HEK293 (cell line): Measurements from ENCODE around the gene FCGR3A.

Experiments used
- GLI2 ChIP-seq: fragments of 450-650 bp; formaldehyde crosslinking; IDR thresholded peaks from 2 replicates; pipeline ENCODE4; 2017; ENCODE audit warnings: missing biosample characterization, missing genetic modification characterization, low read depth, borderline replicate concordance
- HOXC10 ChIP-seq: sonication (generic); formaldehyde crosslinking; IDR thresholded peaks from 2 replicates; pipeline ENCODE4 v1.8.1; 2023; ENCODE audit warnings: mild to moderate bottlenecking, missing genetic modification reagents
- KLF1 ChIP-seq: fragments of 450-650 bp; formaldehyde crosslinking; IDR thresholded peaks from 2 replicates; pipeline ENCODE4 v1.5.1; 2016; ENCODE audit warnings: missing biosample characterization, missing genetic modification characterization
- KLF7 ChIP-seq: fragments of 450-650 bp; formaldehyde crosslinking; IDR thresholded peaks from 2 replicates; pipeline ENCODE4 v1.5.1; 2016; ENCODE audit warnings: missing biosample characterization, missing genetic modification characterization, borderline replicate concordance
- PRDM1 ChIP-seq: fragments of 450-650 bp; formaldehyde crosslinking; IDR thresholded peaks from 2 replicates; pipeline ENCODE4; 2016; ENCODE audit warnings: missing biosample characterization, missing genetic modification characterization
- SETDB1 ChIP-seq: IDR thresholded peaks from one replicate; pipeline ENCODE4 v1.6.1; 2017; ENCODE audit warnings: mild to moderate bottlenecking, low read length, moderate library complexity, mixed read lengths; ENCODE audit not compliant: insufficient read length
- SP2 ChIP-seq: fragments of 450-650 bp; formaldehyde crosslinking; IDR thresholded peaks from 2 replicates; pipeline ENCODE4 v1.5.1; 2016; ENCODE audit warnings: missing biosample characterization, missing genetic modification characterization
- SP3 ChIP-seq: fragments of 450-650 bp; formaldehyde crosslinking; IDR thresholded peaks from 2 replicates; pipeline ENCODE4 v1.5.1; 2016; ENCODE audit warnings: missing biosample characterization, missing genetic modification characterization
- ZBTB21 ChIP-seq: fragments of 450-650 bp; formaldehyde crosslinking; IDR thresholded peaks from 2 replicates; pipeline ENCODE4 v1.5.1; 2017; ENCODE audit warnings: missing biosample characterization, missing genetic modification characterization
- ZBTB7A ChIP-seq: fragments of 450-650 bp; formaldehyde crosslinking; IDR thresholded peaks from 2 replicates; pipeline ENCODE4 v1.5.1; 2016; ENCODE audit warnings: low read depth, missing biosample characterization, missing genetic modification characterization
- ZFP41 ChIP-seq: fragments of 450-650 bp; formaldehyde crosslinking; IDR thresholded peaks from 2 replicates; pipeline ENCODE4 v1.5.1; 2016; ENCODE audit warnings: missing biosample characterization, missing genetic modification characterization, borderline replicate concordance
- ZNF121 ChIP-seq: fragments of 450-650 bp; formaldehyde crosslinking; IDR thresholded peaks from 2 replicates; pipeline ENCODE4 v1.5.1; 2016; ENCODE audit warnings: missing biosample characterization, missing genetic modification characterization
- ZNF175 ChIP-seq: fragments of 450-650 bp; formaldehyde crosslinking; IDR thresholded peaks from 2 replicates; pipeline ENCODE4 v1.5.1; 2016; ENCODE audit warnings: missing biosample characterization, missing genetic modification characterization
- ZNF248 ChIP-seq: fragments of 450-650 bp; formaldehyde crosslinking; IDR thresholded peaks from 2 replicates; pipeline ENCODE4 v1.5.1; 2017; ENCODE audit warnings: missing biosample characterization, missing genetic modification characterization
- ZNF274 ChIP-seq, 2 experiments: fragments of 200-500 bp in 1 of 2; fragments of 450-650 bp in 1 of 2; sonication (Bioruptor generic) in 1 of 2; formaldehyde crosslinking in 1 of 2; IDR thresholded peaks; 2 replicates each; pipeline versions ENCODE4 v1.5.1 to v1.6.1; 2014 to 2016; ENCODE audit warnings: borderline replicate concordance in 1 of 2, inconsistent platforms in 1 of 2, low read length in 1 of 2, missing biosample characterization in 1 of 2, missing genetic modification characterization in 1 of 2
- ZNF324 ChIP-seq: fragments of 450-650 bp; formaldehyde crosslinking; IDR thresholded peaks from 2 replicates; pipeline ENCODE4 v1.5.1; 2016; ENCODE audit warnings: missing biosample characterization, missing genetic modification characterization
- ZNF560 ChIP-seq: fragments of 450-650 bp; formaldehyde crosslinking; IDR thresholded peaks from 2 replicates; pipeline ENCODE4 v1.5.1; 2017; ENCODE audit warnings: missing biosample characterization, missing genetic modification characterization, borderline replicate concordance
- ZNF585B ChIP-seq: fragments of 450-650 bp; formaldehyde crosslinking; IDR thresholded peaks from 2 replicates; pipeline ENCODE4 v1.5.1; 2016; ENCODE audit warnings: missing biosample characterization, missing genetic modification characterization
- ZNF596 ChIP-seq: fragments of 450-650 bp; IDR thresholded peaks from 2 replicates; pipeline ENCODE4 v1.5.0; 2018; ENCODE audit warnings: missing biosample characterization, mild to moderate bottlenecking, missing genetic modification characterization, moderate library complexity
- ZNF670 ChIP-seq: fragments of 450-650 bp; formaldehyde crosslinking; IDR thresholded peaks from 2 replicates; pipeline ENCODE4 v1.5.1; 2016; ENCODE audit warnings: missing biosample characterization, missing genetic modification characterization, low read depth
- ZNF747 ChIP-seq: fragments of 450-650 bp; formaldehyde crosslinking; IDR thresholded peaks from 2 replicates; pipeline ENCODE4 v1.5.1; 2016; ENCODE audit warnings: missing biosample characterization, missing genetic modification characterization
- TF ChIP-seq, protein P1 (sequence below): fragments of 450-650 bp; formaldehyde crosslinking; IDR thresholded peaks from 2 replicates; pipeline ENCODE4 v1.5.1; 2016; ENCODE audit warnings: missing biosample characterization, missing genetic modification characterization
- TF ChIP-seq, protein P2 (sequence below): IDR thresholded peaks from 2 replicates; pipeline ENCODE4 v1.6.1; 2011; ENCODE audit warnings: mild to moderate bottlenecking, low read depth, low read length, borderline replicate concordance
- TF ChIP-seq, protein P3 (sequence below): fragments of 450-650 bp; IDR thresholded peaks from 2 replicates; pipeline ENCODE4 v1.5.1; 2018; ENCODE audit warnings: missing biosample characterization, missing genetic modification characterization
- TF ChIP-seq, protein P4 (sequence below): fragments of 450-650 bp; formaldehyde crosslinking; conservative IDR thresholded peaks from 2 replicates; pipeline ENCODE4 v1.5.1; 2016; ENCODE audit warnings: low read depth, missing biosample characterization, missing genetic modification characterization

Gene FCGR3A

DNA sequence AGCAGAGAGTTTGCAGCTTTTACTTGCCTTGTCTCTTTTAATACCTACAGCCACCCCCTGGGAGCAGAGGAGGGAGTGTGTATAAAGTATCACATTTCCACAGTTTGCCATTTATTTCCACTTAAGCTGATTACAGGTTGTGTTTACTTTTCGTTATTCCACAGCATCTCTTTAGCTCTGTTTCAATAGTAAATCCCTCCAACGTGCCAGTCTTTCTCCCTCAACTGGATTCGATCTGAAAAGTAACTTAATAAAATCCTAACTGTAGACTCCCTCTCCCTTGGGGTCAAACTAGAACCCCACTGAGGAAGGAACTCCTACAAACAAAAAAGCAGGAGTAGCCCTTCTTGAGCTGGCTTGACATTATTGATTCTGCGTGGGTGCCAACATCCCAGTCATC lies 47.4 kb downstream of the FCGR3A start (continued):
- TF ChIP-seq, protein P1, sequence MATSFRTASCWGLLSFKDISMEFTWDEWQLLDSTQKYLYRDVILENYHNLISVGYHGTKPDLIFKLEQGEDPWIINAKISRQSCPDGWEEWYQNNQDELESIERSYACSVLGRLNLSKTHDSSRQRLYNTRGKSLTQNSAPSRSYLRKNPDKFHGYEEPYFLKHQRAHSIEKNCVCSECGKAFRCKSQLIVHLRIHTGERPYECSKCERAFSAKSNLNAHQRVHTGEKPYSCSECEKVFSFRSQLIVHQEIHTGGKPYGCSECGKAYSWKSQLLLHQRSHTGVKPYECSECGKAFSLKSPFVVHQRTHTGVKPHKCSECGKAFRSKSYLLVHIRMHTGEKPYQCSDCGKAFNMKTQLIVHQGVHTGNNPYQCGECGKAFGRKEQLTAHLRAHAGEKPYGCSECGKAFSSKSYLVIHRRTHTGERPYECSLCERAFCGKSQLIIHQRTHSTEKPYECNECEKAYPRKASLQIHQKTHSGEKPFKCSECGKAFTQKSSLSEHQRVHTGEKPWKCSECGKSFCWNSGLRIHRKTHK (tag by site-specific recombination) = no peak
- TF ChIP-seq KLF7 (tag by site-specific recombination) (no peak), ZNF585B (tag by site-specific recombination) (no peak), ZNF274 (IDR thresholded peaks at IDR 0.05; ENCODE audit: low read length) (no peak), ZNF274 (tag by site-specific recombination; IDR thresholded peaks at IDR 0.05; ENCODE audit: borderline replicate concordance) (no peak), SETDB1 (no peak), ZNF121 (tag by site-specific recombination) (no peak), ZNF324 (tag by site-specific recombination) (no peak), PRDM1 (tag by site-specific recombination) (no peak), ZNF248 (no peak), ZNF747 (tag by site-specific recombination) (no peak), ZBTB21 (tag by site-specific recombination) (no peak), GLI2 (tag by site-specific recombination) (no peak), ZNF175 (tag by site-specific recombination) (no peak), ZNF596 (tag by site-specific recombination) (peak; percentile 44; the same call in 1 of the 2 replicates), SP3 (0 out of 2 replicates have a peak, but pooled peaks have one; percentile 13), ZBTB7A (tag by site-specific recombination) (no peak), HOXC10 (CRISPR knock-in tag) (no peak), KLF1 (peak; percentile 55; the same call in 1 of the 2 replicates), ZFP41 (tag by site-specific recombination) (no peak), SP2 (tag by site-specific recombination) (no peak), ZNF670 (no peak), ZNF560 (tag by site-specific recombination) (no peak)
- TF ChIP-seq, protein P2, sequence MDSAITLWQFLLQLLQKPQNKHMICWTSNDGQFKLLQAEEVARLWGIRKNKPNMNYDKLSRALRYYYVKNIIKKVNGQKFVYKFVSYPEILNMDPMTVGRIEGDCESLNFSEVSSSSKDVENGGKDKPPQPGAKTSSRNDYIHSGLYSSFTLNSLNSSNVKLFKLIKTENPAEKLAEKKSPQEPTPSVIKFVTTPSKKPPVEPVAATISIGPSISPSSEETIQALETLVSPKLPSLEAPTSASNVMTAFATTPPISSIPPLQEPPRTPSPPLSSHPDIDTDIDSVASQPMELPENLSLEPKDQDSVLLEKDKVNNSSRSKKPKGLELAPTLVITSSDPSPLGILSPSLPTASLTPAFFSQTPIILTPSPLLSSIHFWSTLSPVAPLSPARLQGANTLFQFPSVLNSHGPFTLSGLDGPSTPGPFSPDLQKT = no peak
- TF ChIP-seq, protein P3, sequence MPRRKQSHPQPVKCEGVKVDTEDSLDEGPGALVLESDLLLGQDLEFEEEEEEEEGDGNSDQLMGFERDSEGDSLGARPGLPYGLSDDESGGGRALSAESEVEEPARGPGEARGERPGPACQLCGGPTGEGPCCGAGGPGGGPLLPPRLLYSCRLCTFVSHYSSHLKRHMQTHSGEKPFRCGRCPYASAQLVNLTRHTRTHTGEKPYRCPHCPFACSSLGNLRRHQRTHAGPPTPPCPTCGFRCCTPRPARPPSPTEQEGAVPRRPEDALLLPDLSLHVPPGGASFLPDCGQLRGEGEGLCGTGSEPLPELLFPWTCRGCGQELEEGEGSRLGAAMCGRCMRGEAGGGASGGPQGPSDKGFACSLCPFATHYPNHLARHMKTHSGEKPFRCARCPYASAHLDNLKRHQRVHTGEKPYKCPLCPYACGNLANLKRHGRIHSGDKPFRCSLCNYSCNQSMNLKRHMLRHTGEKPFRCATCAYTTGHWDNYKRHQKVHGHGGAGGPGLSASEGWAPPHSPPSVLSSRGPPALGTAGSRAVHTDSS (tag by site-specific recombination) = 0 out of 2 replicates have a peak, but pooled peaks have one; percentile 21
- TF ChIP-seq, protein P4, sequence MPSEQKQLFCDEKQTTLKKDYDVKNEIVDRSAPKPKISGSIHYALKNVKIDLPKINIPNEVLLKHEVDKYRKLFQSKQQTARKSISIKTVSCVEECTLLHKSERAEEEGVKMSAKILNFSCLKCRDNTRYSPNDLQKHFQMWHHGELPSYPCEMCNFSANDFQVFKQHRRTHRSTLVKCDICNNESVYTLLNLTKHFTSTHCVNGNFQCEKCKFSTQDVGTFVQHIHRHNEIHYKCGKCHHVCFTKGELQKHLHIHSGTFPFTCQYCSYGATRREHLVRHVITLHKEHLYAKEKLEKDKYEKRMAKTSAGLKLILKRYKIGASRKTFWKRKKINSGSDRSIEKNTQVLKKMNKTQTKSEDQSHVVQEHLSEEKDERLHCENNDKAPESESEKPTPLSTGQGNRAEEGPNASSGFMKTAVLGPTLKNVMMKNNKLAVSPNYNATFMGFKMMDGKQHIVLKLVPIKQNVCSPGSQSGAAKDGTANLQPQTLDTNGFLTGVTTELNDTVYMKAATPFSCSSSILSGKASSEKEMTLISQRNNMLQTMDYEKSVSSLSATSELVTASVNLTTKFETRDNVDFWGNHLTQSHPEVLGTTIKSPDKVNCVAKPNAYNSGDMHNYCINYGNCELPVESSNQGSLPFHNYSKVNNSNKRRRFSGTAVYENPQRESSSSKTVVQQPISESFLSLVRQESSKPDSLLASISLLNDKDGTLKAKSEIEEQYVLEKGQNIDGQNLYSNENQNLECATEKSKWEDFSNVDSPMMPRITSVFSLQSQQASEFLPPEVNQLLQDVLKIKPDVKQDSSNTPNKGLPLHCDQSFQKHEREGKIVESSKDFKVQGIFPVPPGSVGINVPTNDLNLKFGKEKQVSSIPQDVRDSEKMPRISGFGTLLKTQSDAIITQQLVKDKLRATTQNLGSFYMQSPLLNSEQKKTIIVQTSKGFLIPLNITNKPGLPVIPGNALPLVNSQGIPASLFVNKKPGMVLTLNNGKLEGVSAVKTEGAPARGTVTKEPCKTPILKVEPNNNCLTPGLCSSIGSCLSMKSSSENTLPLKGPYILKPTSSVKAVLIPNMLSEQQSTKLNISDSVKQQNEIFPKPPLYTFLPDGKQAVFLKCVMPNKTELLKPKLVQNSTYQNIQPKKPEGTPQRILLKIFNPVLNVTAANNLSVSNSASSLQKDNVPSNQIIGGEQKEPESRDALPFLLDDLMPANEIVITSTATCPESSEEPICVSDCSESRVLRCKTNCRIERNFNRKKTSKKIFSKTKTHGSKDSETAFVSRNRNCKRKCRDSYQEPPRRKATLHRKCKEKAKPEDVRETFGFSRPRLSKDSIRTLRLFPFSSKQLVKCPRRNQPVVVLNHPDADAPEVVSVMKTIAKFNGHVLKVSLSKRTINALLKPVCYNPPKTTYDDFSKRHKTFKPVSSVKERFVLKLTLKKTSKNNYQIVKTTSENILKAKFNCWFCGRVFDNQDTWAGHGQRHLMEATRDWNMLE (tag by site-specific recombination) = no peak
